ENCODE measurements around the gene ZPR1.
"Not testable (repeated sequence)": the region's sequence is repeated elsewhere in the genome, so short reads cannot be mapped to it uniquely, and the experiment has no call there.

ZPR1 gene

GRCh38 chr11:116792144-116792868 lies 4.5 kb upstream of the ZPR1 start:
- DNase-seq: no peak

GRCh38 chr11:116791813-116792143 lies 4.0 kb upstream of the ZPR1 start, which contains the start of gene APOA5:
TSS of gene APOA5 (minus strand) at chr11:116791879. CDS start at chr11:116791860, 19 bp downstream.
- no peak for DNase-seq

- DNase-seq: peak; percentile 57
Measured at GRCh38 chr11:116791002-116791812, 3.4 kb upstream of the ZPR1 start.

- DNase-seq: no peak
Measured at GRCh38 chr11:116790167-116791001, 2.6 kb upstream of the ZPR1 start.

GRCh38 chr11:116788975-116789374 lies 1.2 kb upstream of the ZPR1 start:
- DNase-seq: no peak

- no peak for DNase-seq
Measured at GRCh38 chr11:116788534-116788933, 711 bp upstream of the ZPR1 start.

- no peak for DNase-seq
Measured at GRCh38 chr11:116787436-116787785, 412 bp downstream of the ZPR1 start.

GRCh38 chr11:116786966-116787365 lies 857 bp downstream of the ZPR1 start:
- DNase-seq: no peak

- DNase-seq: no peak
Measured at GRCh38 chr11:116786326-116786725, 1.5 kb downstream of the ZPR1 start.

- no peak for DNase-seq
Measured at GRCh38 chr11:116782728-116783127, 5.1 kb downstream of the ZPR1 start.

GRCh38 chr11:116778556-116778955 lies 9.3 kb downstream of the ZPR1 start:
- DNase-seq: no peak

- no peak for DNase-seq
Measured at GRCh38 chr11:116777056-116777455, 10.8 kb downstream of the ZPR1 start.

- no peak for DNase-seq
Measured at GRCh38 chr11:116776522-116776984, 11.3 kb downstream of the ZPR1 start.

- no peak for DNase-seq
Measured at GRCh38 chr11:116775975-116776374, 11.8 kb downstream of the ZPR1 start.

GRCh38 chr11:116774661-116775060 lies 13.2 kb downstream of the ZPR1 start:
- no peak for DNase-seq

- no peak for DNase-seq
Measured at GRCh38 chr11:116773203-116774097, 14.4 kb downstream of the ZPR1 start.

GRCh38 chr11:116772443-116773202 lies 15.2 kb downstream of the ZPR1 start, which contains the start of gene BUD13:
TSS of gene BUD13 (minus strand) at chr11:116772987. CDS start at chr11:116772964, 23 bp downstream.
- DNase-seq: peak; percentile 80

GRCh38 chr11:116771935-116772334 lies 15.9 kb downstream of the ZPR1 start:
- DNase-seq: no peak

- no peak for DNase-seq
Measured at GRCh38 chr11:116762132-116762531, 25.7 kb downstream of the ZPR1 start.

- DNase-seq: not testable (repeated sequence)
Measured at GRCh38 chr11:116756044-116756443, 31.8 kb downstream of the ZPR1 start.
